HL-60 (cell line): Measurements from ENCODE around the gene MGST2.

Experiments
- DNase-seq, 2 experiments: peaks; one replicate each; pipeline ENCODE4 v3.0.0-alpha.2; 2010 to 2020; ENCODE audit warnings: low read depth in 1 of 2, low spot score in 1 of 2
- H3K27ac ChIP-seq: fragments of 250-450 bp; sonication (Bioruptor Pico); replicated peaks from 2 replicates; pipeline ENCODE4 v1.5.1; 2020; ENCODE audit warnings: mild to moderate bottlenecking, moderate library complexity
- H3K27me3 ChIP-seq: fragments of 250-450 bp; sonication (Bioruptor Pico); 2 replicates; pipeline ENCODE4 v1.5.1; 2021; ENCODE audit warnings: mild to moderate bottlenecking, moderate library complexity; ENCODE audit not compliant: insufficient read depth, poor library complexity, severe bottlenecking
- H3K4me3 ChIP-seq: replicated peaks from 2 replicates; pipeline ENCODE4 v1.5.1; 2011; ENCODE audit warnings: mild to moderate bottlenecking, control low read depth, low read length; ENCODE audit not compliant: insufficient read depth
- GABPA ChIP-seq: IDR thresholded peaks from 2 replicates; pipeline ENCODE4 v1.6.1; 2012; ENCODE audit warnings: low read depth
- POLR2AphosphoS5 ChIP-seq: IDR thresholded peaks from 2 replicates; pipeline ENCODE4 v1.6.1; 2012; ENCODE audit warnings: low read depth
- SPI1 ChIP-seq: IDR thresholded peaks from 2 replicates; pipeline ENCODE4 v1.6.1; 2012; ENCODE audit warnings: low read depth, mild to moderate bottlenecking, borderline replicate concordance
- TF ChIP-seq, protein P1 (sequence below): IDR thresholded peaks from one replicate; pipeline ENCODE4 v1.5.1; 2011; ENCODE audit warnings: low read length, control low read depth, inconsistent platforms; ENCODE audit not compliant: insufficient read depth
- TF ChIP-seq, protein P2 (sequence below): IDR thresholded peaks from 2 replicates; pipeline ENCODE4 v1.6.1; 2012; ENCODE audit warnings: low read depth; ENCODE audit not compliant: insufficient replicate concordance

Gene MGST2

DNA sequence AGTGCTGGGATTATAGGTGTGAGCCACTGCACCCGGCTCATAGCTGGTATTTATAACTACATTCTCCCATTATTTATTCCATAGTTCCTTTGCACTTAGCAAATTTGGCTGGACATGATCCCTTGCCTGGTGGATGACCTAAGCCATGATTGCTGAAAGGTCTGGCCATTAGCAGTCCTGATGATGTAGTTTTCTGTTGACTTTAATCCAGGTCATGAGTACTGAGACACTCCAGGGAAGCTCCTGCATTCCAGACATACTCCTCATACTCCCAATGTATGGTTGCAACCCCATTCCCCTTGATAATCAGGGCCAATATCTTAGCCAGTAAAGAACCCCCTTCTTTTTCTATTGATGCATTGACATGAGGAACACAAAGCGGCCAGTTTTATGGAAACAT, 24.4 kb upstream of the MGST2 start:
- no peak for DNase-seq
- no peaks in the 10 kb centered on the region for H3K27me3 ChIP-seq
- H3K27ac ChIP-seq, result no peak overlapping the region
- no peak overlapping the region for H3K4me3 ChIP-seq
- TF ChIP-seq, protein P1, sequence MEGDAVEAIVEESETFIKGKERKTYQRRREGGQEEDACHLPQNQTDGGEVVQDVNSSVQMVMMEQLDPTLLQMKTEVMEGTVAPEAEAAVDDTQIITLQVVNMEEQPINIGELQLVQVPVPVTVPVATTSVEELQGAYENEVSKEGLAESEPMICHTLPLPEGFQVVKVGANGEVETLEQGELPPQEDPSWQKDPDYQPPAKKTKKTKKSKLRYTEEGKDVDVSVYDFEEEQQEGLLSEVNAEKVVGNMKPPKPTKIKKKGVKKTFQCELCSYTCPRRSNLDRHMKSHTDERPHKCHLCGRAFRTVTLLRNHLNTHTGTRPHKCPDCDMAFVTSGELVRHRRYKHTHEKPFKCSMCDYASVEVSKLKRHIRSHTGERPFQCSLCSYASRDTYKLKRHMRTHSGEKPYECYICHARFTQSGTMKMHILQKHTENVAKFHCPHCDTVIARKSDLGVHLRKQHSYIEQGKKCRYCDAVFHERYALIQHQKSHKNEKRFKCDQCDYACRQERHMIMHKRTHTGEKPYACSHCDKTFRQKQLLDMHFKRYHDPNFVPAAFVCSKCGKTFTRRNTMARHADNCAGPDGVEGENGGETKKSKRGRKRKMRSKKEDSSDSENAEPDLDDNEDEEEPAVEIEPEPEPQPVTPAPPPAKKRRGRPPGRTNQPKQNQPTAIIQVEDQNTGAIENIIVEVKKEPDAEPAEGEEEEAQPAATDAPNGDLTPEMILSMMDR, result no peak
- TF ChIP-seq SPI1, result no peak
- no peak for TF ChIP-seq POLR2AphosphoS5
- no peak for TF ChIP-seq GABPA
- TF ChIP-seq, protein P2, sequence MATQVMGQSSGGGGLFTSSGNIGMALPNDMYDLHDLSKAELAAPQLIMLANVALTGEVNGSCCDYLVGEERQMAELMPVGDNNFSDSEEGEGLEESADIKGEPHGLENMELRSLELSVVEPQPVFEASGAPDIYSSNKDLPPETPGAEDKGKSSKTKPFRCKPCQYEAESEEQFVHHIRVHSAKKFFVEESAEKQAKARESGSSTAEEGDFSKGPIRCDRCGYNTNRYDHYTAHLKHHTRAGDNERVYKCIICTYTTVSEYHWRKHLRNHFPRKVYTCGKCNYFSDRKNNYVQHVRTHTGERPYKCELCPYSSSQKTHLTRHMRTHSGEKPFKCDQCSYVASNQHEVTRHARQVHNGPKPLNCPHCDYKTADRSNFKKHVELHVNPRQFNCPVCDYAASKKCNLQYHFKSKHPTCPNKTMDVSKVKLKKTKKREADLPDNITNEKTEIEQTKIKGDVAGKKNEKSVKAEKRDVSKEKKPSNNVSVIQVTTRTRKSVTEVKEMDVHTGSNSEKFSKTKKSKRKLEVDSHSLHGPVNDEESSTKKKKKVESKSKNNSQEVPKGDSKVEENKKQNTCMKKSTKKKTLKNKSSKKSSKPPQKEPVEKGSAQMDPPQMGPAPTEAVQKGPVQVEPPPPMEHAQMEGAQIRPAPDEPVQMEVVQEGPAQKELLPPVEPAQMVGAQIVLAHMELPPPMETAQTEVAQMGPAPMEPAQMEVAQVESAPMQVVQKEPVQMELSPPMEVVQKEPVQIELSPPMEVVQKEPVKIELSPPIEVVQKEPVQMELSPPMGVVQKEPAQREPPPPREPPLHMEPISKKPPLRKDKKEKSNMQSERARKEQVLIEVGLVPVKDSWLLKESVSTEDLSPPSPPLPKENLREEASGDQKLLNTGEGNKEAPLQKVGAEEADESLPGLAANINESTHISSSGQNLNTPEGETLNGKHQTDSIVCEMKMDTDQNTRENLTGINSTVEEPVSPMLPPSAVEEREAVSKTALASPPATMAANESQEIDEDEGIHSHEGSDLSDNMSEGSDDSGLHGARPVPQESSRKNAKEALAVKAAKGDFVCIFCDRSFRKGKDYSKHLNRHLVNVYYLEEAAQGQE, result no peak

DNA sequence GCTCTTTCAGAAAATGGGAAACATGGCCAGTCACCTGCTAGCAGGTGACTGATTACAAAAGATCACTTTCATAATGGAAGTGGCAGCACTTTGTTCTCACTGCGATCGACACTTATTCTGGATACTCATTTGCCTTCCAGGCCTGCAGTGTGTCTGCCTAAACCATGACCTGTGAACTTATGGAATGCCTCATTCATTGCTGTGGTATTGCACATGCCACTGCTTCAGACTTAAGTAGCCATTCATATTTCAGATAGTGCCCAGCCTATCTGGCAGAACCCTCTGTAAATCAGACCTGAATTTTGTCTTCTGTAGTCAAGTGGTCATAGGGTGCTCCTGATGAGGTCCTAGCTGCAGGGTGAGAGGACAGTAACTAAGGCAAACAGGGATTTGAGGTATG, 23.3 kb upstream of the MGST2 start:
- no peak overlapping the region for H3K27ac ChIP-seq
- TF ChIP-seq POLR2AphosphoS5 (no peak), GABPA (no peak), SPI1 (no peak)
- TF ChIP-seq, protein P1, result no peak
- TF ChIP-seq, protein P2, result no peak
- H3K4me3 ChIP-seq, result no peak overlapping the region
- no peak for DNase-seq
- H3K27me3 ChIP-seq, result no peaks in the 10 kb centered on the region

DNA sequence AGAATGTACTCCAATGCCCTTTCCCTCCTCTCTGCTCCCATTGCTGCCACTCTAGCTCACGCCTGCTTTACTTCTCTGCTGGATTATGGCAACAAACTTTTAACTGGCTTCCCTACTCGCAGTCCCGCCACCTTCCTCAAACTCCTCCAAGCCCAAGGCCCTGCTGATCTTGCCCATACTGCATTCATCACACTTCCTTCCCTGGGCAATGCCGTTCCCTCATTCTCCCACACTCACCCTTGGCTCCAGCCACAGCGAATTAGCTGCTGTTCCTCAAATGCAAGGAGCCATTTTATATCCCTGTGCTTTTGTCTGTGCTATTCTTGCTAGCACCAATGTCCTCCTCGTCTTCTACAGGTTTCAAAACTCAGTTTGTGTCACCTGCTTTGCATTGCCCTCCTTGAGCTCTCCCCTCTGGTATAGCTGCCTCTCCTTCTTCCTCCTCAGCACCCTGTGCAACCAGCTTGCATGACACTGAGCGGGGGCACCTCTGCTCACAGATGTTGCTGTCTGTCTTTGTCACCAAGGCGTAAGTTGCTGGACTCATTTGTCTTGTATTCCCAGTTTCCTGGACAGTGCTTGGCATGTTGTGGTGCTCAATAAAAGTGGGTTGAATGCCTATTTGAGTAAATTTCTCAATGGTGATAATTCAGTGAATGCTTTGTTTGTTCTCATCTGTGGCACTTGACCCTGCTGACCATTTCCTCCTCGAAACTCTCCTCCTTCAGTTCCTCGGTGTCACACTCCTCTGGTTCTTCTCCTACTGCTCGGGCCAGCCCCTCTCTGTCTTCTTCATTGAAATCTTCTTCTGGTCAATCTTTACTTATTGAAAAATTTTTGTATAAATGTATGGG, 22.4 kb upstream of the MGST2 start:
- TF ChIP-seq POLR2AphosphoS5, result no peak
- TF ChIP-seq SPI1, result peak; percentile 51; the same call in 1 of the 2 replicates

DNA sequence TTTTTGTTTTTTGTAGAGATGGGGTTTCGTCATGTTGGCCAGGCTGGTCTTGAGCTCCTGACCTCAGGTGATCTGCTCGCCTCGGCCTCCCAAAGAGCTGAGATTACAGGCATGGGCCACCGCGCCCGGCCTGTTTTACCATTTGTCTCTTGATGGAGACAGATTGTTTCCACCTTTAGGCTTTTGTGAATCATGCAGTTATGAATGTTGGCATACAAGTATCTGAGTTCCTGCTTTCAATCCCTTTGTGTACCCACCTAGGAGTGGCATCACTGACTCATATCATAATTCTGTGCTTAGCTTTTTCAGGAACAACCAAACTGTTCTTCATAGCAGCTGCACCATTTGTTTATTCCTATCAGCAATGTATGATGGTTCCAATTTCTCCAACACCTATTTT, 20.2 kb upstream of the MGST2 start:
- H3K27me3 ChIP-seq, result no peaks in the 10 kb centered on the region
- no peak overlapping the region for H3K27ac ChIP-seq
- TF ChIP-seq, protein P2, result no peak
- TF ChIP-seq GABPA (no peak), SPI1 (no peak), POLR2AphosphoS5 (no peak)
- TF ChIP-seq, protein P1, result no peak
- no peak for DNase-seq
- H3K4me3 ChIP-seq, result no peak overlapping the region

More for the DNA sequence above, 22.4 kb upstream of the MGST2 start:
- peak in 1 of 2 experiments; percentile 21 for DNase-seq
- H3K27ac ChIP-seq, result no peak overlapping the region
- no peaks in the 10 kb centered on the region for H3K27me3 ChIP-seq
- no peak overlapping the region for H3K4me3 ChIP-seq
